LoVo (cell line): Measurements from ENCODE around the gene TRABD2B.

ENCODE experiments used
- DNase-seq: peaks from one replicate; pipeline ENCODE4 v3.0.0-alpha.2; 2016; ENCODE audit warnings: low spot score

TRABD2B gene

GRCh38 chr1:47824716-47825115 is 172.5 kb downstream of the TRABD2B start:
- DNase-seq, result no peak

DNA sequence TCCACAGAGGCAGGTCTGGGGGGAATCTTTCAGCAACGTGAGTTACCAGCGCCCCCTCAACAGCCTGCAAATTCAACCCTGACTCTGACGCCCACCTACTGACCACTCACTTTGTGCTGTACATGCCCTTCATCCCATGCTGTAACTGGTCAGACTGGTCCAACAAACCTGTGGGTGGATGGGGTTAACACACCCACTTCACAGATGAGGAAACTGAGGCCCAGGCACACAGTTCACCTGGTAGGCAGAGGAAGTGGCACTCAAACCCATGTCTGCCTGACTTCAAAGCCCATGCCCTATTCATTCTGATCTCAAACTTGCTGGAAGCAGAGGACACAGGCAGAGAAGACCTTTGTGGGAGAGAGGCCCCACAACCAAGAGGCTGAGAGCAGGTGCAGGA is 172.9 kb downstream of the TRABD2B start:
- DNase-seq, result no peak

DNA sequence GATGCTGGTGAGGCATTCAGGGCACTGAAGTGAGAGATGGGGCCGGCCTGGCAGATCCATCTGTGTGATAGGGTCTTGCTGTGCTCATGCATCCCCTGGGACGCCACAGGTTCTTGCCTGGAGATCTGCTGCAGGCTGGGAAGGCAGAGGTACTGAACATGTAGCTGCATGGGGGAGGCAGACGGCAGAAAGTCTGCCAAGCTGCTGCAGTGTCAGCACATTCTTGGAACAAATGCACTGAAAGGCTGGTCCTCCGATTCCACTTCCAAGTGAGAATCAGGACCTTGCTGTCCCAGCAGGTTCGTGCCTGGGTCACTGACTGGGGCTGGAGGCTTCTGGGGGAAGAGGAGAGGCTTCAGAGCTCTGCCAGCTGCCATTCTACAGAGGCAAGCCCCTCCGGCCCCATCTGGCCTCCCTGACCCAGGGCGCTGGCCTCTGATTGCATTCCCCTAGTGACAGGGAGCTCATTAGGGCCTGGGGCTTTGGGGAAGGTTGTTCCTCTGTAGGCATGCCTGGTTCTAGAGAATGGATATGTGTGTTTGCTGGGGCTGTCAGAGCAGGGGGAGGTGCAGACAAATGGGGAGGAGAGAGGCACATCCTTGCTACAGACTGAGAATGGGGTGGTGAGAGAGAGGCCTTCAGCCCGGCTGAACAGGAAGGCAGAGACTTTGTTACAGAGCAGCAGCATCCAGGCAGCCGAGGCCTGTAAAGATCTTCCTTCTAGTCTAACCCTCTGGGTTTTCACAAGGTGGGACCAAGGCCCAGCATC is 174.0 kb downstream of the TRABD2B start:
- DNase-seq, result no peak

- no peak for DNase-seq
Measured at GRCh38 chr1:47821760-47822159, 175.4 kb downstream of the TRABD2B start.

GRCh38 chr1:47819574-47819888 is 177.7 kb downstream of the TRABD2B start:
- no peak for DNase-seq

DNA sequence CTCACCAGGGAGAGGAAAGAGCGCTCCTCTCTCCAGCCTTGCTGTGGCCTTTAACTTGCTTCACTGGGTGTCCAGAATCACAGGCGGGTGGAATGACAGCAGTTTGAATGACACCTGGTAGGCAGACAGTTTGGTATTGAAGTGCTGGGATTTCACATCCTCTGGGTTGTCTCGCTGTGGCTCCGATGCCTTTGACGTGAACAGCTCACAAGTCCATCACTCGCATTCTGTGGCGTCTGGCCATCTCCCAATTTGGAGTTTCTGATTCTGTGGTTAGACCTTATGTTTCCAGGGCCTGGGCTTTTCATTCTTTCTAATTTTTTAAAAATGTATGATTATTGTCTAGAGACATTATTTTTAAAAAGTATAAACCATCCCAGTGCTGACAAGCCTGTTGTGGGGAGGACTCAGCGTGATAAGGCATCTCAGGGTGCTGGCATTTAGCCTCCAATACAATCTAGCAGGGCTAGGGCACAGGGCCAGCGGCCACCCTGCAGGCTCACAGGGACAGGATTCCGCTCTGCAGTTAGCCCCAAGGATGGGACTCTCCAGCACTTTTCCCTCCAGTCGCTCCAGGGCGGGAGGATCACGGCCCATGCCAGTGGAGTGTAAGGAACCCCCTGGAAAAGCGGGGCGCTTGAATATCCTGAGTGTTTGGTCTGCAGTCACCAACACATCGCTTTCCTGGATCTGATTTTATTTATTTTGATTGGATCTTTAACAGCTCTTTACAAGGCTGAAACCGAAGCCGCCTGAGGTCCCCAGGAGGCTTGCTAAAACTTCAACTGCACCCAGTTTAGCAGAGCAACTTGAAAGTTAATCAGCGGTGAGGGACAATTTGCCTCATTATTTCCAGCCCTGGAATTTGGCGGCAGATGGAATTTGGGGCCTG is 178.3 kb downstream of the TRABD2B start:
- no peak for DNase-seq

DNA sequence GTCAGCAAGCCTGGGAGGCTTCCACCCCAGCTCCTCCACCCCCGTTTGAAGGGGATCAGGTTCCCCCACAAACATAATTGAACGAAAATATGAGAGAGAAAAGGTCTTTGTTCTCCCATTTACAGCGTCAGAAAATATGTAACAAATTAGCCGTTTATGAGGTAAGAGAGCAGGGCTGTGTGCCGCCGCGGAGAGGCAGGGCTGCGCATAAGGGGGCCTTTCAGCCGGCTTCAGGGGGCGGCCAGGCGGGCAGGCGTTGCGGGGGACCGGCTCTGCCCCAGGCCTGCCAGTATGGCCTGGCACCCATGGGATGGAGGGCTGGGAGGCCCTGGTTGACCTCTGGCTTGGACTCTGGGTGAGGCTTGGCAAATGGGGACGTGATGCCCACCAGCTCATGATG is 179.3 kb downstream of the TRABD2B start:
- no peak for DNase-seq

DNA sequence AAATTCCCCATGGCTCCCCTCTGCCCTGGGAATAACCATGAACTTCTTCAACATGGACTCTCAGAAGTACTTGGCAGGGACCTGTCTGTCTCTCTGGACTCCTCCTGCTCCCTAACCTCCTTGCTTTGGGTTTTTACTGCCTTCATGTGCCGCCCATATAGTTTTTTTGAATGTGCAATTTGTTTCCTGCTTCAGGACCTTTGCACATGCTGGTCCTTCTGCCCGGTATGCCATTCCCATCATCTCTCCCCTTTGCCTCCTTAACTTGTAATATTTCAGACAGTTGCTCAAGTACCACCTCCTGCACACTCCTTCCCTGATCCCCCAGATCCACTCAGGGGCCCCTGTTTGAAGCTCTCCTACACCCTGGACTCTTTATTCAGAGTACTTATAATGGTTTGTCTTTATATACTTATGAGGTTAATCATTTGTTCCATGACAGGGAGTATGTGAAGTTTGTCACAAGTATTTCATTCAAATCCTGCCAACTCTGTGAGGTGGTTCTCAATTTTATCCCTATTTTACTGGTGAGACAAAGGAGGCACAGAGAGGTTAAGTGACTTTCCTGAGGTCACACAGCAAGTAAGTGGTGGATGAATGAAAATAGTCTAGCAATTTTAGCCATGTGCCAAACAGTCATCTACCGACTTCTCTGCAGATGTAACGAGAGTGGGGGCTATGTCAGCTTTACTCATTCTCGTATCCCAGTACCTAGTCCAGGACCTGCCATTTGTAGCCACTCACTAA is 180.7 kb downstream of the TRABD2B start:
- DNase-seq, result no peak

- no peak for DNase-seq
Measured at GRCh38 chr1:47814612-47815395, 182.4 kb downstream of the TRABD2B start.

GRCh38 chr1:47813970-47814369 is 183.2 kb downstream of the TRABD2B start:
- no peak for DNase-seq

DNA sequence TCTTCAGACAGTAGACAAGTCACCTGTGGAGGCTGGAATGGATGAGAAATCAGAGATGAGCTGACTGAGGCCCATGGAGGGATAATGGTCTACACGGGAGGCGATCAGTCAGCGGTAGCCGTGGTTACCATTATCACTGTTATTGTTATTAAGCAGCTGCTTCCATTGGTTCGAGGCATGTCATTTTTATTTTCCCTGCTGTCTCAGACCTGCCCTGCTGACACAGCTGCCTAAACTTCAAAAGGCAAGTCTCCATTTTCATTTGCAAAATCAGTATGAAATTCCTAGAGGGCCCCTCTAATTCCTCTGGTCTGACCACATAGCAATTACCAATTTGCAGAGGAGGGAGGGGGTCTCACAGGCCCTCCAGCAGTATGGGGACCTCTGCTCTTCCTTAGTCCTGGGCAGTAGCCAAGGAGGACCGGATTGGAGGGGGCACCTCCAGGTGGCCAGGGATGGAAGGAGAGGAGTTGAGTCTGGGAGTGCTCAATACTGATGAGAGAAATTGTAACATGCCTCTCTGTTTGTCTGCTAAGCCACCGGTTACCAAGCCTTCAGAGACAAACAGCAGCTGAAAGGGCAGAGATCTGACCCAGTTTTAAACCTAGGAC is 184.2 kb downstream of the TRABD2B start:
- DNase-seq, result no peak

GRCh38 chr1:47810964-47811682 is 186.1 kb downstream of the TRABD2B start:
- no peak for DNase-seq

DNA sequence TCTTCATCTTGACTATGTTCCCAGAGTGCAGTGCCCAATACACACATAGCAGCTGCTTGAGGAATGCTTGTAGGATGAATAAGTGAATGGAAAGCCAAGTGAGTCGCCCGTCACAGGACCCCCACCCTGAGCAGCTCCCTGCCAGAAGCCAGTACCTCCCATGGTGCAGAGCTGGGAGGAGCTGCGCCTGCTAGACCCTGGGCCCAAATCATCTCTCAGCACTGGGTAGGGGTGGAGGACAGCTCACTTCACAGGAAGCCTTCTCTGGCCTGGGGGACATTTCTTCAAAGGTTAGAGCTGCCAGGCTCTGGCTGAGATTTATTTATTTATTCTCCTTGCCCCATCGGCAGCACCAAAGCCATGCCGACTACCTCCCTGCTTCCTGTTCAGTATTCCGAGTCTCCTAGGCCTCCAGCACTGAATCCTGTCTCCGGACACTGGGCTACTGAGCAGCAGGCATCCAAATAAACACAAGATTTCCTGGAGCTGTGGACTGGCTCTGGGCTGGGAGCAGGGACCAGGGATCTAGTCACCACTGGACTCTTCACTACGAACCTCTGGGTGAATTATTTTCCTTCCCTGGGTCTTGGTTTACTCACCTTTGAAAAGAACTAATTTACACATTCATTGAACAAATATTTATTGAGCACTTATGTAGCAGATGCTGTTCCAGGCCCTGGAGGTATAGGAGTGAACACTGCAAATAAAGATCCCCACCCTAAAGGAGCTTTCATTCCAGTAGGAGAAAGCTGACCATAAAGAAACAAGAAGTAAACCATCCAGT is 187.7 kb downstream of the TRABD2B start:
- DNase-seq, result no peak

DNA sequence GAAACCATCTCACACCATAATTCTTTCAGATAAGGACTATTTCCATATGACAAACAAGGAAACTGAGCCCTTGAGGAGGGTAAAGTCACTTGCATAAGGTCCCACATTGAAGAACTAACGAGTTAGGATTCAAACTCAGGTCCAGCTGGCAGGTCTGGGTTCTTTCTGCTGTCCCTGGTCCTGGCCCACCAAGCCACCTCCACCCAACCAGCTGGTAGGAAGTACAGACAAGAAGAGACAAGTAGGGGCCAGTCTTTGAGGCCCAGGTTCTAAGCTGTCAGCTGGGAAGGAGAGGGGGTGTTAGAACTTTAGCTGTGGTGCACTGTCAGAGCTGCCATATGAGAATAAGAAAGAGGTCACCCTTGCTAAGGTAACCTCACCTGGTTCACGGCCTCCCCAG is 188.6 kb downstream of the TRABD2B start:
- no peak for DNase-seq

GRCh38 chr1:47805921-47806361 is 191.2 kb downstream of the TRABD2B start:
- DNase-seq, result no peak

DNA sequence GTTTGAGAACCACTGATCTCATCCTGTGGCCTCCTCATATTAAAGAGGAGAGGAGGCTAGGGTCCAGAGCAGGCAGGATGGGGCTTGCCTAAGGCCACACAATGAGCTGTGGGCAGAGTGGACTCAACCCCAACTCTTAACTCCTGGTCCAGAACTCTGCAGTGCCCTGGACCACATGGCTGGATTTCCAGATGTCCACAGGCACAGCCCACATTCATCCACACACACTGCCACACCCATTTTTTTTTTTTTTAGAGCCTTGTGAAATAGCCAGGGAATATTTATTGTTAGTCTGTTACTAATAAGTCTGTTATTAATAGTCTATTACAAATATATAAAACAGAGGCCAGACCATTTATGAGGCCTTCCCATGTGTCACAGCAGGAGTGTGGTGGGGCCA is 192.2 kb downstream of the TRABD2B start:
- DNase-seq, result no peak

- DNase-seq, result no peak
Measured at GRCh38 chr1:47803815-47804501, 193.2 kb downstream of the TRABD2B start.

GRCh38 chr1:47797575-47797974 is 199.6 kb downstream of the TRABD2B start:
- no peak for DNase-seq

GRCh38 chr1:47796626-47797025 is 200.6 kb downstream of the TRABD2B start:
- DNase-seq, result no peak
